Stimulated activated memory B cell treated with anti-CD40 and anti-IgM and Interleukin-4, amounts not matched to agents 10 μg/mL and 1 μg/mL and 100 μg/mL, for 72 hours (primary cell): ENCODE results near the gene BID.

Source experiments
- ATAC-seq: fragments of 150-1000 bp; cut with Tn5 transposase; 2 replicates; pipeline ENCODE4 v1.10.0; 2021
- H3K27ac Mint-ChIP-seq: one replicate; pipeline ENCODE4 v1.8.0; 2022; ENCODE audit warnings: mild to moderate bottlenecking, mixed read lengths
- H3K27me3 Mint-ChIP-seq: one replicate; pipeline ENCODE4 v1.8.0; 2022; ENCODE audit warnings: mixed read lengths
- H3K36me3 Mint-ChIP-seq: one replicate; pipeline ENCODE4 v1.8.0; 2022; ENCODE audit warnings: mixed read lengths
- H3K4me1 Mint-ChIP-seq: one replicate; pipeline ENCODE4 v1.8.0; 2022; ENCODE audit warnings: mixed read lengths
- H3K4me3 Mint-ChIP-seq: one replicate; pipeline ENCODE4 v1.8.0; 2022; ENCODE audit warnings: mild to moderate bottlenecking, moderate library complexity, mixed read lengths
- H3K9me3 Mint-ChIP-seq: one replicate; pipeline ENCODE4 v1.8.0; 2022; ENCODE audit warnings: mixed read lengths

Gene BID

GRCh38 chr22:17726928-17727897 is 47.1 kb downstream of the BID start:
- peaks cover 45% of the 10 kb centered on the region for H3K36me3 Mint-ChIP-seq
- no peaks in the 10 kb centered on the region for H3K27me3 Mint-ChIP-seq
- no peaks in the 10 kb centered on the region for H3K9me3 Mint-ChIP-seq
- peak overlapping the region; percentile 34 for H3K27ac Mint-ChIP-seq
- no peak for ATAC-seq
- H3K4me3 Mint-ChIP-seq, result no peak overlapping the region
- H3K4me1 Mint-ChIP-seq, result peaks cover 9% of the 10 kb centered on the region

DNA sequence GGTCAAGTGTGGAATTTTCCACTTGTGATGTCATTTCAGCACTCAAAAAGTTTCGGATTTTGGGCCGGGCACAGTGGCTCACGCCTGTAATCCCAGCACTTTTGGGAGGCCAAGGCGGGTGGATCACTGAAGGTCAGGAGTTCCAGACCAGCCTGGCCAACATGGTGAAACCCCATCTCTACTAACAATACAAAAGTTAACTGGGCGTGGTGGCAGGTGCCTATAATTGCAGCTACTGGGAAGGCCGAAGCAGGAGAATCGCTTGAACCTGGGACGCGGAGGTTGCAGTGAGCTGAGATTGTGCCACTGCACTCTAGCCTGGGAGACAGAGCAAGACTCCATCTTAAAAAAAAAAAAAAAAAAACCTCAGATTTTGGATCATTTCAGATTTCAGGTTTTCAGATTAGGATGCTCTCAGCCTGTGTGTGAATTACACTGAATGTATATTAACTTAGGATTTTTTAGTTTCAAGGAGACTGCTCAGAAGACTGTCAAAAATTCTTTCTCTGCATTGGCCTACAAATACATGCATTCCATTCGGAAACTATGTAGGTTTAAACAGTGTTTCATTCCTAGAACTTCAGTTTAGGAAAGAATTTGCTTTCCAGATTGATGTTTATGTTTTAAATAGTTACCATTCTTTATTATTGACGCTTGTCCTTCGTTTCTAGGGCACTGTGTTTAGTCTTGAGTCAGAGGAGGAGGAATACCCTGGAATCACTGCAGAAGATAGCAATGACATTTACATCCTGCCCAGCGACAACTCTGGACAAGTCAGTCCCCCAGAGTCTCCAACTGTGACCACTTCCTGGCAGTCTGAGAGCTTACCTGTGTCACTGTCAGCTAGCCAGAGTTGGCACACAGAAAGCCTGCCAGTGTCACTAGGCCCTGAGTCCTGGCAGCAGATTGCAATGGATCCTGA is 48.0 kb downstream of the BID start:
- H3K4me3 Mint-ChIP-seq, result no peak overlapping the region
- H3K4me1 Mint-ChIP-seq, result peaks cover 9% of the 10 kb centered on the region
- peak overlapping the region; percentile 34 for H3K27ac Mint-ChIP-seq
- no peaks in the 10 kb centered on the region for H3K27me3 Mint-ChIP-seq
- no peak for ATAC-seq
- H3K36me3 Mint-ChIP-seq, result peaks cover 41% of the 10 kb centered on the region
- no peaks in the 10 kb centered on the region for H3K9me3 Mint-ChIP-seq

GRCh38 chr22:17725500-17725796 is 48.8 kb downstream of the BID start:
- Mint-ChIP-seq H3K36me3 (peaks cover 38% of the 10 kb centered on the region), H3K4me3 (no peak overlapping the region), H3K27me3 (no peaks in the 10 kb centered on the region), H3K27ac (no peak overlapping the region), H3K9me3 (no peaks in the 10 kb centered on the region), H3K4me1 (peaks cover 9% of the 10 kb centered on the region)
- ATAC-seq, result no peak

DNA sequence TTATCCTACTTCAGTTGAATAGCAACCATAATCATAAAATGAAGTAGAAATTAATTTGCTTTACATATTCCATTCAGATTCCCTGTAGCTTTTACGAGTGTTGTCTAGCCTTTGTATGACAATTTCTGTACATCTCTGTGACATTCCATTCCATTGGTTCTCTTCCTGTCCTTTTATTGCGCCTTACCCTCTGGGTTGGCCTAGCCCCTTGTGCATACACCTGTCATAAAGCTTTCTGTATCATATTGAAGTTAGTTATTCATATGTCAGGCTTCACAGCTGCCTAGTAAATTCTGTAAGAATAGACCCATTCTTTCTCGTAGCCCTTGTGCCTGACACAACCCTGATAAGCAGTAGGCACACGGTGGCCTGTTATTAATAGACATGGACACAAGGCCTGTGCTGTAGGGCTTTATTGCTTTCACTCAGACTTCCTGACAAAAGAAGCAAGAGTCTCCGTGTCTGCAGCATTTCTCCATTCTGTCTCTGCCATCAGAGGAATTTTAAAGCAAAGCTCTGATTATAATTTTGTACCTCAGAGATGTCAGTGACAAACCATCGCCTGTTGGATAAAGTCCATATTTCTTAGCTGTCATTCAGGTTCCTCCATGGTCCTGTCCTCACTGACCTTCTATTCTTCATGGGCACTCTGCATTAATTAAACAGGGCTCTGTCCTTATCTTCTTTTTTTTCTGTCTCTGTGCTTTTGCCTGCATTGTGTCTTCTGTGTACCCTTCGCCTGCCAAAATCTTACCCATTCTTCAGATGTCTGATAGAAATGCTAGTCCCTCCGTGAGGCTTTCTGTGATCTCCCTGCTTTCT is 49.4 kb downstream of the BID start:
- H3K27ac Mint-ChIP-seq, result no peak overlapping the region

GRCh38 chr22:17724241-17724640 is 50.0 kb downstream of the BID start:
- no peak overlapping the region for H3K27ac Mint-ChIP-seq
- no peaks in the 10 kb centered on the region for H3K9me3 Mint-ChIP-seq
- H3K4me1 Mint-ChIP-seq, result peaks cover 9% of the 10 kb centered on the region
- H3K4me3 Mint-ChIP-seq, result no peak overlapping the region
- H3K27me3 Mint-ChIP-seq, result no peaks in the 10 kb centered on the region
- H3K36me3 Mint-ChIP-seq, result peaks cover 26% of the 10 kb centered on the region
- no peak for ATAC-seq

More for the DNA sequence above, 49.4 kb downstream of the BID start:
- peaks cover 33% of the 10 kb centered on the region for H3K36me3 Mint-ChIP-seq
- no peak for ATAC-seq
- no peaks in the 10 kb centered on the region for H3K9me3 Mint-ChIP-seq
- peaks cover 9% of the 10 kb centered on the region for H3K4me1 Mint-ChIP-seq
- H3K4me3 Mint-ChIP-seq, result no peak overlapping the region
- H3K27me3 Mint-ChIP-seq, result no peaks in the 10 kb centered on the region

- Mint-ChIP-seq H3K9me3 (no peaks in the 10 kb centered on the region), H3K27ac (no peak overlapping the region), H3K4me1 (peaks cover 9% of the 10 kb centered on the region), H3K27me3 (no peaks in the 10 kb centered on the region), H3K4me3 (no peak overlapping the region), H3K36me3 (peaks cover 18% of the 10 kb centered on the region)
- ATAC-seq, result no peak
Measured at GRCh38 chr22:17719911-17720310, 54.4 kb downstream of the BID start.

DNA sequence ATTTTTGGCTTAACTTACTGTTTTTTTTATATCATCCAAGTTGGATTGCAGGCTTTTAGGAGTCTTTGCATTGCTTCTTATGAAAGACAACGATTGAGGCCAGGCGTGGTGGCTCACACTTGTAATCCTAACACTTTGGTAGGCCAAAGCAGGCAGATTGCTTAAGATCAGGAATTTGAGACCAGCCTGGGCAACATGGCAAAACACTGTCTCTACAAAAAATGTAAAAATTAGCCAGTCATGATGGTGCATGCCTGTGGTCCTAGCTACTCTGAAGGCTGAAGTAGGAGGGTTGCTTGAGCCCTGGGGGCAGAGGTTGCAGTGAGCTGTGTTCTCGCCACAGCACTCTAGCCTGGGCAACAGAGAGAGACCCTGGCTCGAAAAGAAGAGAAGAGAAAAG is 56.6 kb downstream of the BID start:
- peak overlapping the region; percentile 41 for H3K27ac Mint-ChIP-seq
- no peak for ATAC-seq
- H3K4me1 Mint-ChIP-seq, result no peaks in the 10 kb centered on the region
- H3K4me3 Mint-ChIP-seq, result no peak overlapping the region
- H3K9me3 Mint-ChIP-seq, result no peaks in the 10 kb centered on the region
- H3K36me3 Mint-ChIP-seq, result peaks cover 17% of the 10 kb centered on the region
- H3K27me3 Mint-ChIP-seq, result no peaks in the 10 kb centered on the region

GRCh38 chr22:17716529-17716928 is 57.7 kb downstream of the BID start:
- H3K9me3 Mint-ChIP-seq, result no peaks in the 10 kb centered on the region
- H3K36me3 Mint-ChIP-seq, result peaks cover 28% of the 10 kb centered on the region
- ATAC-seq, result no peak
- no peak overlapping the region for H3K4me3 Mint-ChIP-seq
- no peaks in the 10 kb centered on the region for H3K4me1 Mint-ChIP-seq
- H3K27ac Mint-ChIP-seq, result no peak overlapping the region
- H3K27me3 Mint-ChIP-seq, result no peaks in the 10 kb centered on the region

- no peak for ATAC-seq
- Mint-ChIP-seq H3K27me3 (no peaks in the 10 kb centered on the region), H3K36me3 (peaks cover 24% of the 10 kb centered on the region), H3K4me3 (no peak overlapping the region), H3K27ac (no peak overlapping the region), H3K4me1 (no peaks in the 10 kb centered on the region), H3K9me3 (no peaks in the 10 kb centered on the region)
Measured at GRCh38 chr22:17712441-17712840, 61.8 kb downstream of the BID start.

DNA sequence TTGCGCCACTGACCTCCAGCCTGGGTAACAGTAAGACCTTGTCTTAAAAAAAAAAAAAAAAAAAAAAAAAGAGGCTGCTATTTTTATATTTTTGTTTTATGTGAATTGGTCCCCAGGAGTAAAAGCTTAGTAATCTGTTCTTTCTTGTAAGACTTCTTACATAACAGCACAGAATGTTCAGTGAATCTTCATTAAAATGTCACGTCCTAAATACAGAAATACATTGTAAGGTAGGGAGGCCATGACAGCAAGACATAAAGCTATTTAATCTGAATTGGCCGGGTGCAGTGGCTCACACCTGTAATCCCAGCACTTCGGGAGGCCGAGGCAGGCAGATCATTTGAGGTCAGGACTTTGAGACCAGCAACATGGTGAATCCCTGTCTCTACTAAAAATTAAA is 64.2 kb downstream of the BID start:
- Mint-ChIP-seq H3K9me3 (no peaks in the 10 kb centered on the region), H3K27me3 (no peaks in the 10 kb centered on the region), H3K36me3 (peaks cover 20% of the 10 kb centered on the region), H3K4me3 (no peak overlapping the region), H3K4me1 (peaks cover 18% of the 10 kb centered on the region), H3K27ac (no peak overlapping the region)
- no peak for ATAC-seq

DNA sequence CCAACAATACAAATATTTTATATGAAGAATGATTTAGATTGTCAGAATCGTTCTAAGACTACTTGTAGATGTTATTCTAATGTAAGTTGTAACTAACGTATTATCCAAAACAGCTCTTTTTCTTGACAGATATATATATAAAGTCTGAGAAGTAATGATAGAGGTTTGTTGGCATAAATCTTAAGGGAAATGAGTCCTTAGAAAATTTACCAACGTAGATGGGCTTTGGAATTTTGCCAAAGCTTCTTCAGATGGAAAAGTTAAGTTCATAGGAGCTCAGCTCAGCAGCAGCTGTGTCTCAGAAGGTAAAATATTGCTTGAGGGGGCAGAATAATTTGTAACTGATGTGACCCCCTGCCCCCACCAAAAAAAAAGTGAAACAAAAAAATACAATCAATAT is 66.7 kb downstream of the BID start:
- Mint-ChIP-seq H3K27ac (peak overlapping the region; percentile 77), H3K27me3 (no peaks in the 10 kb centered on the region), H3K4me1 (peaks cover 18% of the 10 kb centered on the region), H3K4me3 (no peak overlapping the region), H3K36me3 (peaks cover 11% of the 10 kb centered on the region), H3K9me3 (no peaks in the 10 kb centered on the region)
- ATAC-seq, result no peak

GRCh38 chr22:17706947-17707346 is 67.3 kb downstream of the BID start:
- Mint-ChIP-seq H3K9me3 (no peaks in the 10 kb centered on the region), H3K4me3 (peak overlapping the region; percentile 48), H3K36me3 (peaks cover 5% of the 10 kb centered on the region), H3K27me3 (no peaks in the 10 kb centered on the region), H3K27ac (peak overlapping the region; percentile 77), H3K4me1 (peaks cover 18% of the 10 kb centered on the region)
- no peak for ATAC-seq

- Mint-ChIP-seq H3K36me3 (no peaks in the 10 kb centered on the region), H3K4me1 (peaks cover 18% of the 10 kb centered on the region), H3K4me3 (peak overlapping the region; percentile 48), H3K27me3 (no peaks in the 10 kb centered on the region), H3K27ac (peak overlapping the region; percentile 77), H3K9me3 (no peaks in the 10 kb centered on the region)
- peak; percentile 97 for ATAC-seq
Measured at GRCh38 chr22:17705951-17706900, 68.0 kb downstream of the BID start.

GRCh38 chr22:17705546-17705945 is 68.7 kb downstream of the BID start:
- Mint-ChIP-seq H3K4me1 (peaks cover 18% of the 10 kb centered on the region), H3K9me3 (no peaks in the 10 kb centered on the region), H3K4me3 (no peak overlapping the region), H3K27ac (peak overlapping the region; percentile 77), H3K36me3 (no peaks in the 10 kb centered on the region), H3K27me3 (no peaks in the 10 kb centered on the region)
- no peak for ATAC-seq
